Right forelimb (tissue), 1 donor: ENCODE measurements around the gene TEX19.

Experiments
- DNase-seq: peaks from one replicate; pipeline ENCODE4 v3.0.0-alpha.2; 2018

The TEX19 gene

GRCh38 chr17:82358465-82359350 is at the start of gene TEX19:
Gene TEX19 (plus strand): TSS chr17:82359247. CDS start chr17:82362151, 2,904 bp downstream.
- DNase-seq = no peak

GRCh38 chr17:82309656-82310570 is 49.1 kb upstream of the TEX19 start:
- DNase-seq = no peak

- no peak for DNase-seq
Observed at GRCh38 chr17:82310877-82311276, 48.2 kb upstream of the TEX19 start.

- no peak for DNase-seq
Observed at GRCh38 chr17:82311971-82312370, 47.1 kb upstream of the TEX19 start.

GRCh38 chr17:82313195-82314011 is 45.6 kb upstream of the TEX19 start:
- no peak for DNase-seq

GRCh38 chr17:82314012-82314726 is 44.9 kb upstream of the TEX19 start:
- no peak for DNase-seq

- DNase-seq = no peak
Observed at GRCh38 chr17:82314727-82315605, 44.1 kb upstream of the TEX19 start.

- DNase-seq = no peak
Observed at GRCh38 chr17:82315703-82316358, 43.2 kb upstream of the TEX19 start.

- DNase-seq = no peak
Observed at GRCh38 chr17:82316651-82317393, 42.2 kb upstream of the TEX19 start.

GRCh38 chr17:82317394-82318168 is 41.5 kb upstream of the TEX19 start, which contains the start of gene CD7:
Gene CD7 (minus strand): TSS chr17:82317608. CDS start chr17:82317495, 113 bp downstream.
- no peak for DNase-seq

GRCh38 chr17:82318169-82318498 is 40.9 kb upstream of the TEX19 start:
- no peak for DNase-seq

- no peak for DNase-seq
Observed at GRCh38 chr17:82318772-82319606, 40.1 kb upstream of the TEX19 start.

GRCh38 chr17:82319619-82320062 is 39.4 kb upstream of the TEX19 start:
- no peak for DNase-seq

GRCh38 chr17:82320140-82320840 is 38.8 kb upstream of the TEX19 start:
- no peak for DNase-seq

- DNase-seq = no peak
Observed at GRCh38 chr17:82320956-82321927, 37.8 kb upstream of the TEX19 start.

- DNase-seq = no peak
Observed at GRCh38 chr17:82321947-82322466, 37.0 kb upstream of the TEX19 start.
